ENCODE data around the gene NFU1.
A peak's percentile ranks its signal among the peaks of the same experiment; 100 is the strongest.
"Not testable (repeated sequence)": the region's sequence is repeated elsewhere in the genome, so short reads cannot be mapped to it uniquely, and the experiment has no call there.

The NFU1 gene

DNA sequence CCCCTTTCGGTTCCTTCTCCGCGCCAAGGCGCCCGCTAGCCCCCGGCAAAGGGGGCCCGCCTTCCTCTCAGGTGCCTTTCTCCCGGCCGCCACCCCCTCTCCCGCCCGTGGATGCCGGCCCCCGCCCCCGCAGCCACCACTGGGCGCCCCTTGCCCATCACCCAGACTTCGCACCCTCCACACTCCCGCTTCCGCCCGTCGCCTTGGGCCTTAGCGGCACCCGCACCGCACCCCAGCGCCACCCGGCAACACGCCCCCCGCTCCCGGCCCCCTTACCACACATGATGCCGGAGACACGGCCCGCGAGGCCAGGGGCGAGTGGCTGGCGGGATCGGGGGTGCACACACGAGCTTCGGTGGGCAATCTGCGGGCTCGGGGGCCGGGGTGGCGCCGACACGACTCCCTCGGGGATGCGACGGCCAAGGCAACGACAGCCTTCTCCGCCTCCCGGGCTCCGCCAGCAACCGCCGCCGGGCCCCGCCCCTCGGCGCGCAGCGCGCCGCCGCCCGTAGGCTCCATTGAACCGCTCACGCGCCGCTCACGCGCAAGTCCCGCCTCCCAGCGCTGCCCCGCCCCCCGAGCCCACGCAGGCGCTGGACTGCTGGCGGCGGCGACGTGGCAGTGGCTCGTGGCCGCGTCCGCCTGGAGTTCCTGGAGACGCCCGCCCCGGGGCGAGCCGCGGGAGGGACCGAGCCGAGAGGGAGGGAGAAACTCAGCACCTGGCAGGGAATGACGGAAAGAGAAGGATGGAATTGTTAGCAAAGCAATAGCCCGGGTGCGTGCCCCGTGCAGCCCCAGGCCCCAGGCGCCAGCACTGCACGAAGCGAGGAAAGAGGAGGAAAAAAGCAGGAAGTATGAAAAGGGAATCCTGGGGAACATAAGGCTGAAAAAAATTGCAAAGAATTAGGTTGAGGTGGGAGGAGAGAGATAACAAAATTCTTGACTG, 50.2 kb downstream of the NFU1 start, which contains the start of gene GFPT1:
Gene GFPT1 (minus strand): TSS at position 439 of the 946 bp plus-strand sequence. CDS start 156 bp downstream, at position 283.
- peak; percentile 96 for DNase-seq

DNA sequence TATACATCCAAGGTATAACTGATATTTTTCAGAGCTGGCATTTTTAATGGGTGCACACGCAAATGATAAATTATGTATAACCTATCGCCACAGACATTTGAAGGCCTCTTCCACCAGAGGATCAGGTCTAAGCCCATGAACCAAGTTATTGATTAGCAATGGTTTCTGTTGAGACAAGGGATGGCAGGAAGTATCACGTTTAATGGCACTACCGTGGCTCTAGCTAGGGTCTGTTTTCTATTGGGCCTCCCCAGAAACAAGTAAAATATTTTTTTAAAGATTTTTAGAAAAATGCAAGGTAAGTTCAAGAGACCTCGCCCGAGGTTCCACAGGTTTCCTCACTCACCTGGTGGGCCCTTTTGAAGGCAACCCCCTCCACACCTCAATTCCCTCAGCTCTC, 50.9 kb downstream of the NFU1 start:
- no peak for DNase-seq

DNA sequence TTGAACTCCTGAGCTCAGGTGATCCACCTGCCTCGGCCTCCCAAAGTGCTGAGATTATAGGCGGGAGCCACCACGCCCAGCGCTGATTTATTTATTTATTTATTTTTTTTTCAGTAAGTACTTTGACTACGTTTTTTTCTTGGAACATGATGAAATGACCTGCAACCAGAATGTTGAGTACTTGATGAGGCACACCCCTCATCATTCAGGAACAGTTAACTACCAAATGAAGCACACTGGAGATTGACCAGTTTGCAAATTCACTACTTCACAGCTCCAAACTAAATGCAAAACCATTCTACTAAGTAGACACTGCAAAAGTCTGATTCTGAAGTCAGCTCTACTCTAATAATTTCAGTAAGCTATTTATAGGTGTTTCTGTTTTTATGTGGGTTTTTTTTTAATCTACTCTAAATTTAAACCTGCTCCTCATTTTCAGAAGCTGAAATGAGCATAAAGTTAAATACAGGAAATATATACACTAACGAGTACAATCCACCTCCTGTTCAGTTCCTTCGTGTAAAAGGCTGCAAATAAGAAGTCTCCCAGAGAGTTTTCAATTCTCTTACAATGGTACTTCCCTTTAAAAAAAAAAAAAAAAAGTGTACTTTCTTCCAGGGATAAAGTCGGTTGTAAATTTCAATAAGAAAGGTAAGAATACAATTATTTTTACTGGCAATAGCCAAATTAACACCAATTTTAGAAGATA, 51.6 kb downstream of the NFU1 start:
- DNase-seq: peak; percentile 71

- peak; percentile 20 for DNase-seq
Measured at GRCh38 chr2:69384618-69385081, 52.6 kb downstream of the NFU1 start.

DNA sequence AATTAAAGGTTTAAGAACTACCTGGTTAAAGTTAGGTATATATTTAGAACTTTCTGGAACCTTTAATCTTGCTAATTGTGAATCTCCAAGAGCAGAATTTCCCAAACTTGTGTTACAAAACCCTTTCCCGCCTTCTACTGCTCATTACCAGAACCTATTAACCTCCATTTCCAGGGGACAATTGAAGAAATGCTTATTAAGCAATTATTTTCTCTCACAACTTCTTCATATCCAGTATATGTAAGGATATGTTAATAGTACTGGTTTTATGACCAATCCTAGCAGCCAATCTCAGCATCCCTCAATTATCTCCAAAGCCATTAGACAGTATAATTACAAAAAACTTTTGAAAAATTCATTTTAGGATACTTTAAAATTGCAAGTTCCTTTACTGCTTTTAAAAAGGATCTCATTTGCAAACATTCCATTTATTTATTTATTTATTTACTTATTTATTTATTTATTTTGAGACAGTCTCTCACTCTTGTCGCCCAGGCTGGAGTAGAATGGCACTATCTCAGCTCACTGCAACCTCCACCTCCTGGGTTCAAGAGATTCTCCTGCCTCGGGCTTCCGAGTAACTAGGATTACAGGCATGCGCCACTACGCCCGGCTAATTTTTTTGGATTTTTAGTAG, 53.9 kb downstream of the NFU1 start:
- no peak for DNase-seq

- peak; percentile 1 for DNase-seq
Measured at GRCh38 chr2:69382547-69382946, 54.7 kb downstream of the NFU1 start.

DNA sequence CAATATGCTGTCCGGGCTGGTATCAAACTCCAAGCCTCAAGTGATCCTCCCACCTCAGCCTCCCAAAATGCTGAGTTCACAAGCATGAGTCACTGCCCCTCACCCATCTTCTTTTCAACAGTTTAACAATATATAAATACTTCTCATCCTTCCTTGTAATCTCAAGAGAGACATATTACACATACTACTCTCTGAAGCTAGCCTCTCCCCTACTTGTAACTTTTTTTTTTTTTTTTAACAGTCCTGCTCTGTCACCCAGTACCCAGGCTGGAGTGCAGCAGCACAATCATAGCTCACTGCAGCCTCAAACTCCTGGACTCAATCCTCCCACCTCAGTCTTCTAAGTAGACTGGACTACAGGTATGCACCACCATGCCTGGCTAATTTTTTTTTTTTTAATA, 55.9 kb downstream of the NFU1 start:
- DNase-seq: peak; percentile 46

- peak; percentile 29 for DNase-seq
Measured at GRCh38 chr2:69380072-69380917, 56.9 kb downstream of the NFU1 start.

- DNase-seq: no peak
Measured at GRCh38 chr2:69376403-69376802, 60.8 kb downstream of the NFU1 start.

DNA sequence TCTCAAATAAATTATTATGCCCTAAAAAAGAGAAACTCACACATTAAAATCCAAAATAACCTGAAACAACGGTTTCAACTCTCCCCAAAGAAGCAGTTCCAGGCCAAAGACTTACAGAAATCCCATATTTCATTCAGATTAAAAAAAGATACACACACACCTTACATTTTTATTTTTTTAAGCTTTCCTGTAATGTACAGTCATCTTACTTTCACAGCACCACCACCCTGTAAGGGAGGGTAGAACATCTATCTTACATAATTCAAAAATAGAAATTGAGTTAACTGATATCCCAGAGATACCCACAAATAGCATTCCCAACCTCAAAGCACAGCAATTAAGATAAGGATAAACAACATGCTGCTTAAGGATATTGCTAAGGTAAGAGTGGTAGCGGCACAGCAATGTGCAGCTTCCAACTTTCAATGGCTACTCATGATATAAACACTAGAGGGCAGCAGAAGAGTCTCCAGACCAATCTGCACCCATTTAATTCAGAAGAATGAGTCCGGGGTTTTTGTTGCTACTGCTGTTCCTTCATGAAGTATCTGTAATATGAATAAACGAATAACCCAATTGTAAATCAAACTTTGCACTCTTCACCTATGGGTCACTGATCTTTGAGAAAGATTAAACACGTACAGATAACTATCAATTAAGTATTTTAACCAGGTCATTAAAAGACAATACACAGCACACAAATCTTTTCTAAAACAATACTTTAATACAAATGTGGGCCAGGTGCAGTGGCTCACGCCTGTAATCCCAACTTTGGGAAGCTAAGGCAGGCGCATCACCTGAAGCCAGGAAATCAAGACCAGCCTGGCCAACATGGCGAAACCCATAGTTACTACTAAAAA, 61.5 kb downstream of the NFU1 start:
- DNase-seq: no peak

- no peak for DNase-seq
Measured at GRCh38 chr2:69372767-69373166, 64.5 kb downstream of the NFU1 start.

DNA sequence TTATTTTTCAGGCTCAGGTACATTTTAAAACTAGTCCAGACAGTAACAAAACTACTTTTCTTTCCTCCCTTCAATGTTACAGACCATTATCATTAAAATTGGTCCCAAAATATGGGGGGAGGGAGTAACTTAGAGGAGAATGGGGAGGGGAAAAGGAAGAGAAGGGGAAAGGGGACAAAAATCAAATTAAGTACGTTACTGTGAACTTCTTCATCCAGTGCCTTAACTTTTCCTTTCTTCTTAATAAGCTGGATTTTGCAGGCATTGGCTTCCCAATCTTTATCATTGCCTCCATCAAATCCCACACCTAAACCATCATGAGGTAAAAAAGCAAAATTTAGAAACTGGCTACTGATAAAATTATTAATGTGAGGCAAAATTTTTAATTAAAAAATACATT, 67.4 kb downstream of the NFU1 start:
- no peak for DNase-seq

GRCh38 chr2:69368588-69368987, 68.6 kb downstream of the NFU1 start:
- DNase-seq: no peak

DNA sequence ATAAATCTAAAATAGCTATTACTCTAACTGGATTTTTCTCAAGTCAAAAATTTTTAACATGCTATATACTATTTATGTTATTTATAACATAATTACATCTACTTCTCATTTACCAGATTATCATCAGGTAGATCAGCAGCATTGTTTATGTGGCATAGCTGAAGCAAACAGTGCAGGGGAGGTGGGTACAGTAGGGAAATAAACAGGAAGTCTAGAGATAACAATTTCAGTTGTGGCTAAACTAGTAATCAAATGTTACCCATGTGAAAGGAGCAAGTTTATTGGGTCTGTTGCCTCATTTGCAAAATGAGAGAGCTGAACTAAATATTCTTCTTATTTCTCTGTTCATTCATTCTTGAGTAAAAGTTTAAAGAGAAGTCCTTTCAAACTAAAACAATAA, 77.9 kb downstream of the NFU1 start:
- no peak for DNase-seq

GRCh38 chr2:69358914-69359313, 78.3 kb downstream of the NFU1 start:
- DNase-seq: no peak

DNA sequence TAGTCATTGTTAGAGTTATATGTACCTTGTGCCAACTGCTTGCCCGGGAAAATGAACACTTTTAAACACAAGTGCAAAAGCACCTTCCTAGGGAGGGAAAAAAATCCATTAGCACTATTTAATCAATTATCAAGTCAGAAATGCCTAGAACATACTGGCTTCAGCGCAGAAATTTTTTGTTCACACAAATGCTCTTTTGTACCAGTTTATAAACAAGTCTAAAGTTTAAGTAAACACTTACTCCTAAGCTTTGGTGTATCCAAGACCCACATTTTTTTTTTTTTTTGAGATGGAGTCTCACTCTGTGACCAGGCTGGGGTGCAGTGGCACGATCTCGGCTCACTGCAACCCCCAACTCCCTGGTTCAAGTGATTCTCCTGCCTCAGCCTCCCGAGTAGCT, 80.8 kb downstream of the NFU1 start:
- DNase-seq: no peak

DNA sequence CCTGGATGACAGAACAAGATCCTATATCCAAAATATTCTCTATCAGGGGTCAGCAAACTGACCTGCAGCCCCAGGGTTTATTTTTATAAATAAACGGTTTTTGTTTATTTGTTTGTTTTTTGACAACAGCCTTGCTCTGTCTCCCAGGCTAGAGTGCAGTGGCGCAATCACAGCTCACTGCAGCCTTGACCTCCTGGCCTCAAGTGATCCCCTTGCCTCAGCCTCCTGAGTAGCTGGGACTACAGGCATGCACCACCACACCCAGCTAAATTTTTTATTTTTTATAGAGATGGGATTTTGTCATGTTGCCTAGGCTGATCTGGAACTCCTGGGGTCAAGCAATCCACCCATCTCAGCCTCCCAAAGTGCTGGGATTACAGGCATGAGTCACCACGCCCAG, 82.3 kb downstream of the NFU1 start:
- DNase-seq: not testable (repeated sequence)

GRCh38 chr2:69353360-69353759, 83.9 kb downstream of the NFU1 start:
- no peak for DNase-seq

DNA sequence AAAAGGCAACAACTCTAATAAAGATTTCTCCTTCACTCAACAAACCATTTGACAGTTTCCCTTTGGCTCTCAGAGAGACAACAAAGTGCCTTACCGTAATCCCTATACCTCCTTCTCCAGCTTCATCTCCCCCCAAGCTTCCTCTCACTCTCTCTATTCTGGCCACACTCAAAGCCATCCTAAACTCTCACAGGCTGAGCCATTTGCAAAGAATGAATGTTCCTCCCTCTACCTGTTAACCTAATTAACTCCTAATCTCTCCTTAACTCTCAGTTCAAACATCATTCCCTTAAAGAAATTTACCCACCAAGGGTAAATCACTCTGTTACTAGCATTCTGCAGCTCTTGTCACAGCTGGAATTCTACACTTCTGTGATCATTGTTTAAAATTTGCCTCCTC, 88.5 kb downstream of the NFU1 start:
- DNase-seq: no peak

Data from fibroblast of skin of abdomen (primary cell).